HepG2 (cell line): ENCODE data around the gene PDE4D. TPM values are rescaled to one million over a fixed set of nuclear protein-coding genes. Genes with fewer than 3 reads are reported as not detected.

Experiments used
- ATAC-seq: fragments of 200-7000 bp; cut with Tn5 transposase; 3 replicates; pipeline ENCODE4 v1.9.1; 2020; ENCODE audit warnings: mild to moderate bottlenecking, moderate library complexity
- BruUV-seq: library from RNA; stranded (reverse); fragments of 400-500 nt; replicated peaks from 2 replicates; lab custom pipeline; 2021; lab: Mats Ljungman, UMichigan
- CTCF ChIA-PET: fragments of 300-600 bp; formaldehyde crosslinking; extraction: SDS; loops from one replicate; lab custom pipeline; 2021; ENCODE audit warnings: low total read pairs, inconsistent platforms, low intra/inter-chr PET ratio; lab: Yijun Ruan, JAX
- POLR2A ChIA-PET: fragments of 350-600 bp; sonication (Branson Sonifier 250); formaldehyde crosslinking; loops from one replicate; lab custom pipeline; 2020; ENCODE audit warnings: antibody characterized with exemption, inconsistent platforms; lab: Yijun Ruan, JAX
- DNase-seq: peaks from one replicate; pipeline ENCODE4 v3.0.0-alpha.2; 2015; ENCODE audit warnings: low spot score
- FAIRE-seq: peaks from 3 replicates; lab custom pipeline; 2011; peaks lifted over from hg19 to GRCh38; lab: Jason Lieb, UNC
- H2AFZ ChIP-seq: one replicate; pipeline ENCODE4 v1.6.1; 2011; ENCODE audit warnings: low read length, inconsistent platforms
- H3K27ac ChIP-seq: fragments of 300-600 bp; 3 replicates; pipeline ENCODE4 v1.8.0; 2011; ENCODE audit warnings: mixed run types, mild to moderate bottlenecking, mixed read lengths, low read length, inconsistent platforms; ENCODE audit not compliant: insufficient read depth; ENCODE audit errors: extremely low read length
- H3K27me3 ChIP-seq, 2 experiments: fragments of 200-600 bp in 1 of 2; 2 replicates in 1 of 2; 3 replicates in 1 of 2; pipeline versions ENCODE4 v1.6.0 to v1.8.0; 2011; ENCODE audit warnings: low read length in 2 of 2, mild to moderate bottlenecking in 2 of 2, moderate library complexity in 2 of 2, inconsistent platforms in 1 of 2; ENCODE audit not compliant: insufficient read depth in 2 of 2, control insufficient read depth in 1 of 2
- H3K36me3 ChIP-seq, 2 experiments: fragments of 200-600 bp in 1 of 2; replicated peaks in 1 of 2; 2 replicates in 1 of 2; 3 replicates in 1 of 2; pipeline versions ENCODE4 v1.5.1 to v1.8.0; 2011; ENCODE audit warnings: low read length in 2 of 2, inconsistent platforms in 1 of 2; ENCODE audit not compliant: insufficient read depth in 2 of 2, control insufficient read depth in 1 of 2
- H3K4me1 ChIP-seq: 2 replicates; pipeline ENCODE4 v1.5.1; 2012; ENCODE audit warnings: low read length, inconsistent platforms; ENCODE audit not compliant: insufficient read depth
- H3K4me2 ChIP-seq: 2 replicates; pipeline ENCODE4 v1.6.0; 2011; ENCODE audit warnings: low read depth, low read length, inconsistent platforms
- H3K4me3 ChIP-seq, 3 experiments: fragments of 200-600 bp in 1 of 3; sonication (generic), shearing (Covaris generic) in 1 of 3; replicated peaks in 1 of 3; 2 replicates each; pipeline ENCODE4 v1.5.1; 2011 to 2016; ENCODE audit warnings: low read length in 3 of 3, inconsistent platforms in 2 of 3, low read depth in 2 of 3, mild to moderate bottlenecking in 2 of 3, control low read depth in 1 of 3, mixed read lengths in 1 of 3; ENCODE audit not compliant: insufficient read depth in 1 of 3
- H3K79me2 ChIP-seq: one replicate; pipeline ENCODE4 v1.6.1; 2011; ENCODE audit warnings: low read length, inconsistent platforms; ENCODE audit not compliant: insufficient read depth
- H3K9ac ChIP-seq: 2 replicates; pipeline ENCODE4 v1.6.0; 2011; ENCODE audit warnings: mild to moderate bottlenecking, low read depth, low read length, inconsistent platforms; ENCODE audit not compliant: insufficient read depth
- H3K9me3 ChIP-seq: 2 replicates; pipeline ENCODE4 v1.5.1; 2012; ENCODE audit warnings: mild to moderate bottlenecking, low read length
- H4K20me1 ChIP-seq: 2 replicates; pipeline ENCODE4 v1.6.0; 2011; ENCODE audit warnings: inconsistent platforms, mild to moderate bottlenecking, low read length, moderate library complexity; ENCODE audit not compliant: insufficient read depth
- GABPA ChIP-seq, 2 experiments: IDR thresholded peaks; 2 replicates each; pipeline ENCODE4 v1.6.1; 2011 to 2016; ENCODE audit warnings: low read depth in 2 of 2, low read length in 1 of 2, missing biosample characterization in 1 of 2, missing genetic modification characterization in 1 of 2
- SAFB2 ChIP-seq: sonication (generic); formaldehyde crosslinking; IDR thresholded peaks from 2 replicates; pipeline ENCODE4 v1.5.1; 2020; ENCODE audit warnings: missing genetic modification reagents, low read depth, mild to moderate bottlenecking, borderline replicate concordance
- WIZ ChIP-seq: sonication (generic); formaldehyde crosslinking; IDR thresholded peaks from 2 replicates; pipeline ENCODE4 v1.5.1; 2020; ENCODE audit warnings: mild to moderate bottlenecking, missing genetic modification reagents
- ZNF253 ChIP-seq: sonication (generic); formaldehyde crosslinking; IDR thresholded peaks from 2 replicates; pipeline ENCODE4 v1.8.0; 2022; ENCODE audit warnings: mild to moderate bottlenecking, missing genetic modification reagents, borderline replicate concordance
- WGBS: methylation state at CpG from one replicate; pipeline ENCODE4 v1.1.6; 2017; ENCODE audit warnings: low lambda C conversion rate; 5-methylcytosine and 5-hydroxymethylcytosine counted together
- in situ Hi-C: cut with HindIII; loops from 2 replicates; pipeline ENCODE4 v1.10.0; 2017; ENCODE audit warnings: low pct_unique_long_range_greater_than_20kb; ENCODE audit not compliant: extremely low pct_ligation_motif_present
- intact Hi-C: fragments of 100-400 bp; cut with micrococcal nuclease; formaldehyde crosslinking; loops from one replicate; pipeline ENCODE4 v1.10.0; 2022; ENCODE audit not compliant: unreplicated experiment
- polyA plus RNA-seq, 8 experiments: library from polyadenylated mRNA; depleted of rRNA in 3 of 8; stranded (reverse) in 7 of 8; unstranded in 1 of 8; fragments of >200 nt; fragmentation: Illumina TruSeq in 4 of 8; extraction: Trizol in 4 of 8; gene quantifications; 2 replicates each; pipeline versions ENCODE4 v1.2.1 to v1.2.3, GENCODE V29; 2011 to 2016; ENCODE audit warnings: low read depth in 4 of 8, missing spikeins in 1 of 8, mixed read lengths in 1 of 8; ENCODE audit not compliant: insufficient read depth in 1 of 8
- total RNA-seq, 5 experiments: library from RNA; depleted of rRNA; stranded (reverse); fragments of >200 nt; fragmentation: Illumina TruSeq; extraction: Trizol; gene quantifications; 2 replicates each; pipeline ENCODE4 v1.2.3, GENCODE V29; 2016; ENCODE audit warnings: low read depth in 1 of 5
- TF ChIP-seq, protein P1 (sequence below): IDR thresholded peaks from 2 replicates; pipeline ENCODE4 v1.6.1; 2012; ENCODE audit warnings: low read length, improper control_type of control experiment
- TF ChIP-seq, protein P2 (sequence below): fragments of 450-650 bp; IDR thresholded peaks from 2 replicates; pipeline ENCODE4 v1.6.1; 2017; ENCODE audit warnings: mild to moderate bottlenecking

Gene PDE4D
- total and polyA plus RNA-seq, 2 of the 13 experiments (the other 11 are each of a cell fraction or from before 2014, with no cell fraction given): 7.0 to 12.2 TPM

DNA sequence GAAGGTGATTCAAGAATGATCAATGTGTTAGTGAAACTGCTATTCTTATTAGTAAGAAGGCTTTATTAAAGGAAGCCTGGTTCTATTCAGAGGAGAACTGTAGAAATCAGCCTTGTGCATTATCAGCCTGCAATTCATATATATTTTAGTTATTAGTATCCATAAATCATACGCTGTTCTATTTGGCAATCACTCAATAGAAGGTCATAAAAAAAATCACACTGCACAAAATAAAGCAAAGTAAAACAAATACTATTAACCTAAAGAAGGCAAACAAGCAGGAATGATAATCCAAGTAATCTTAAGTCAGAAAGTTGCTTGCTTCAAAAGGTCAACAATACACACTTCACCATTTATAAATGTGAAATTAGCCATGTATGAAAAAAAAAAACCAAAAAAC, 138.1 kb downstream of the PDE4D start:
- H3K27ac ChIP-seq: no peak overlapping the region

More for the DNA sequence above, 138.1 kb downstream of the PDE4D start:
- Histone ChIP-seq H3K4me2 (no peak overlapping the region), H3K36me3 (no peaks in the 10 kb centered on the region), H3K4me3 (no peak overlapping the region), H3K9me3 (no peaks in the 10 kb centered on the region), H3K79me2 (no peaks in the 10 kb centered on the region), H3K9ac (no peak overlapping the region), H3K4me1 (peaks cover 56% of the 10 kb centered on the region), H4K20me1 (no peaks in the 10 kb centered on the region), H2AFZ (no peak overlapping the region), H3K27me3 (no peaks in the 10 kb centered on the region; a peak in 1 of 5 replicates)
- FAIRE-seq (no peak), ATAC-seq (no peak), DNase-seq (no peak)
- in situ Hi-C loops: no loop called here
- BruUV-seq: no TSS peak
- no peak for TF ChIP-seq SAFB2
- TF ChIP-seq GABPA (IDR thresholded peaks at IDR 0.05; ENCODE audit: low read depth, low read length): no peak
- no peak for TF ChIP-seq GABPA (CRISPR knock-in tag; IDR thresholded peaks at IDR 0.05; ENCODE audit: low read depth)
- TF ChIP-seq, protein P1, sequence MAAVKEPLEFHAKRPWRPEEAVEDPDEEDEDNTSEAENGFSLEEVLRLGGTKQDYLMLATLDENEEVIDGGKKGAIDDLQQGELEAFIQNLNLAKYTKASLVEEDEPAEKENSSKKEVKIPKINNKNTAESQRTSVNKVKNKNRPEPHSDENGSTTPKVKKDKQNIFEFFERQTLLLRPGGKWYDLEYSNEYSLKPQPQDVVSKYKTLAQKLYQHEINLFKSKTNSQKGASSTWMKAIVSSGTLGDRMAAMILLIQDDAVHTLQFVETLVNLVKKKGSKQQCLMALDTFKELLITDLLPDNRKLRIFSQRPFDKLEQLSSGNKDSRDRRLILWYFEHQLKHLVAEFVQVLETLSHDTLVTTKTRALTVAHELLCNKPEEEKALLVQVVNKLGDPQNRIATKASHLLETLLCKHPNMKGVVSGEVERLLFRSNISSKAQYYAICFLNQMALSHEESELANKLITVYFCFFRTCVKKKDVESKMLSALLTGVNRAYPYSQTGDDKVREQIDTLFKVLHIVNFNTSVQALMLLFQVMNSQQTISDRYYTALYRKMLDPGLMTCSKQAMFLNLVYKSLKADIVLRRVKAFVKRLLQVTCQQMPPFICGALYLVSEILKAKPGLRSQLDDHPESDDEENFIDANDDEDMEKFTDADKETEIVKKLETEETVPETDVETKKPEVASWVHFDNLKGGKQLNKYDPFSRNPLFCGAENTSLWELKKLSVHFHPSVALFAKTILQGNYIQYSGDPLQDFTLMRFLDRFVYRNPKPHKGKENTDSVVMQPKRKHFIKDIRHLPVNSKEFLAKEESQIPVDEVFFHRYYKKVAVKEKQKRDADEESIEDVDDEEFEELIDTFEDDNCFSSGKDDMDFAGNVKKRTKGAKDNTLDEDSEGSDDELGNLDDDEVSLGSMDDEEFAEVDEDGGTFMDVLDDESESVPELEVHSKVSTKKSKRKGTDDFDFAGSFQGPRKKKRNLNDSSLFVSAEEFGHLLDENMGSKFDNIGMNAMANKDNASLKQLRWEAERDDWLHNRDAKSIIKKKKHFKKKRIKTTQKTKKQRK: no peak
- TF ChIP-seq WIZ: no peak
- TF ChIP-seq, protein P2, sequence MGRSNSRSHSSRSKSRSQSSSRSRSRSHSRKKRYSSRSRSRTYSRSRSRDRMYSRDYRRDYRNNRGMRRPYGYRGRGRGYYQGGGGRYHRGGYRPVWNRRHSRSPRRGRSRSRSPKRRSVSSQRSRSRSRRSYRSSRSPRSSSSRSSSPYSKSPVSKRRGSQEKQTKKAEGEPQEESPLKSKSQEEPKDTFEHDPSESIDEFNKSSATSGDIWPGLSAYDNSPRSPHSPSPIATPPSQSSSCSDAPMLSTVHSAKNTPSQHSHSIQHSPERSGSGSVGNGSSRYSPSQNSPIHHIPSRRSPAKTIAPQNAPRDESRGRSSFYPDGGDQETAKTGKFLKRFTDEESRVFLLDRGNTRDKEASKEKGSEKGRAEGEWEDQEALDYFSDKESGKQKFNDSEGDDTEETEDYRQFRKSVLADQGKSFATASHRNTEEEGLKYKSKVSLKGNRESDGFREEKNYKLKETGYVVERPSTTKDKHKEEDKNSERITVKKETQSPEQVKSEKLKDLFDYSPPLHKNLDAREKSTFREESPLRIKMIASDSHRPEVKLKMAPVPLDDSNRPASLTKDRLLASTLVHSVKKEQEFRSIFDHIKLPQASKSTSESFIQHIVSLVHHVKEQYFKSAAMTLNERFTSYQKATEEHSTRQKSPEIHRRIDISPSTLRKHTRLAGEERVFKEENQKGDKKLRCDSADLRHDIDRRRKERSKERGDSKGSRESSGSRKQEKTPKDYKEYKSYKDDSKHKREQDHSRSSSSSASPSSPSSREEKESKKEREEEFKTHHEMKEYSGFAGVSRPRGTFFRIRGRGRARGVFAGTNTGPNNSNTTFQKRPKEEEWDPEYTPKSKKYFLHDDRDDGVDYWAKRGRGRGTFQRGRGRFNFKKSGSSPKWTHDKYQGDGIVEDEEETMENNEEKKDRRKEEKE: no peak
- TF ChIP-seq ZNF253 (CRISPR knock-in tag): no peak
- POLR2A ChIA-PET: no interaction called here
- 100% methylated on average over 1 of the region's 1 CpG for WGBS
- intact Hi-C loops: no loop called here
- CTCF ChIA-PET: no interaction called here
